ENCODE data around the gene PMM1.
"Not testable (repeated sequence)": the region's sequence is repeated elsewhere in the genome, so short reads cannot be mapped to it uniquely, and the experiment has no call there.

Gene PMM1

GRCh38 chr22:41589391-41590241 is at the start of gene PMM1:
Gene PMM1, minus strand, starts transcription at chr22:41589840. Its CDS starts 35 bp downstream, at chr22:41589805.
- peak; percentile 98 for FAIRE-seq

- no peak for FAIRE-seq
Measured at GRCh38 chr22:41638748-41639147, 49.1 kb upstream of the PMM1 start.

GRCh38 chr22:41638124-41638523 is 48.5 kb upstream of the PMM1 start:
- no peak for FAIRE-seq

- not testable (repeated sequence) for FAIRE-seq
Measured at GRCh38 chr22:41637623-41638022, 48.0 kb upstream of the PMM1 start.

- no peak for FAIRE-seq
Measured at GRCh38 chr22:41636467-41636866, 46.8 kb upstream of the PMM1 start.

GRCh38 chr22:41634610-41635009 is 45.0 kb upstream of the PMM1 start:
- FAIRE-seq = not testable (repeated sequence)

GRCh38 chr22:41631615-41632014 is 42.0 kb upstream of the PMM1 start:
- not testable (repeated sequence) for FAIRE-seq

GRCh38 chr22:41631115-41631514 is 41.5 kb upstream of the PMM1 start:
- FAIRE-seq = not testable (repeated sequence)

GRCh38 chr22:41625577-41625976 is 35.9 kb upstream of the PMM1 start:
- no peak for FAIRE-seq

- FAIRE-seq = no peak
Measured at GRCh38 chr22:41621911-41622179, 32.2 kb upstream of the PMM1 start.

GRCh38 chr22:41621099-41621910 is 31.7 kb upstream of the PMM1 start, which contains the start of gene XRCC6:
Gene XRCC6, plus strand, starts transcription at chr22:41621295. Its CDS starts 710 bp downstream, at chr22:41622005.
- peak; percentile 96 for FAIRE-seq

- no peak for FAIRE-seq
Measured at GRCh38 chr22:41620589-41621098, 31.0 kb upstream of the PMM1 start, which contains the start of gene DESI1. Gene DESI1, minus strand, starts transcription at chr22:41621043. Its CDS starts 204 bp downstream, at chr22:41620839.

GRCh38 chr22:41619979-41620588 is 30.4 kb upstream of the PMM1 start:
- no peak for FAIRE-seq

- FAIRE-seq = no peak
Measured at GRCh38 chr22:41613456-41613855, 23.8 kb upstream of the PMM1 start.

- FAIRE-seq = no peak
Measured at GRCh38 chr22:41612603-41613306, 23.1 kb upstream of the PMM1 start.

GRCh38 chr22:41608386-41608785 is 18.7 kb upstream of the PMM1 start:
- FAIRE-seq = no peak

- FAIRE-seq = no peak
Measured at GRCh38 chr22:41603873-41604332, 14.3 kb upstream of the PMM1 start.

- no peak for FAIRE-seq
Measured at GRCh38 chr22:41600976-41601375, 11.3 kb upstream of the PMM1 start.

GRCh38 chr22:41598891-41599635 is 9.4 kb upstream of the PMM1 start:
- no peak for FAIRE-seq

GRCh38 chr22:41598081-41598480 is 8.4 kb upstream of the PMM1 start:
- FAIRE-seq = no peak

- no peak for FAIRE-seq
Measured at GRCh38 chr22:41597635-41597953, 8.0 kb upstream of the PMM1 start.
